ENCODE data around the gene SLC38A10.

SLC38A10 gene

DNA sequence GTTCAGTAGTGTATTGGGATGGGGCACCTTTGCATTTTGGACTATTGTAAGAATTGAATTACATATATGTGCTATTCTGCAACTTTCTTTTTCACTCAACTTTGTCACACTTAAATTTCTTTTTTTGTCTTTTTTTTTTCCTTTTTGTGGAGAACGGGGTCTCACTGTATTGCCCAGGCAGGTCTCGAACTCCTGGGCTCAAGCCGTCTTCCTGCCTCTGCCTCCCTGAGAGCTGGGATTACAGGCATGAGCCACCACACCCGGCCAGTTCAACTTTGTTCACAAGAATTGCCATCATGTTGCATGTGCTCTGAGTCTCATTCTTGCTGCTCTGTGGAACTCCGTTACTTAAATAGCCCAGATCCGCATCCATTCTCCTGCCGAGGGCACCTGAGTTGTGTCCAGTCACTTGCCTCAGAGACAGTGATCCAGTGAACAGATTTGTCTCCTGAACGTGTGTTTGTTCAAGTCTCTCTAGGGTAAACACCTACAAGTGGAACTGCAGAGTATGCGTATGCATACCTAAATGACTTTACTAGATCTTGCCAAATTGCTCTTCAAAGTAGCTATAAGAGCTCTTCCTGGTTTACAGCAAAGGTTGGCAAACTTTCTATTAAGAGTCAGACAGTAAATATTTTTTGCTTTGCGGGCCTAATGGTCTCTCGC is 3.4 kb upstream of the SLC38A10 start:
- no peaks in the 10 kb centered on the region for H3K36me3 ChIP-seq (ENCODE audit: control insufficient read depth, insufficient read depth, low read length)
- H3K27me3 ChIP-seq (replicated peaks; ENCODE audit: control insufficient read depth, insufficient read depth, low read length, poor library complexity, severe bottlenecking), result no peaks in the 10 kb centered on the region
- H3K27ac ChIP-seq (ENCODE audit: insufficient read depth, low read length, poor library complexity, severe bottlenecking), result no peak overlapping the region
- H3K4me3 ChIP-seq (ENCODE audit: insufficient read depth, low read depth, low read length, poor library complexity, severe bottlenecking), result no peak overlapping the region
- peaks cover 5% of the 10 kb centered on the region for H3K4me1 ChIP-seq (ENCODE audit: control insufficient read depth, insufficient read depth, low read length, poor library complexity, severe bottlenecking)
- DNase-seq, result no peak
- H3K9me3 ChIP-seq (ENCODE audit: control insufficient read depth, low read length), result no peaks in the 10 kb centered on the region

DNA sequence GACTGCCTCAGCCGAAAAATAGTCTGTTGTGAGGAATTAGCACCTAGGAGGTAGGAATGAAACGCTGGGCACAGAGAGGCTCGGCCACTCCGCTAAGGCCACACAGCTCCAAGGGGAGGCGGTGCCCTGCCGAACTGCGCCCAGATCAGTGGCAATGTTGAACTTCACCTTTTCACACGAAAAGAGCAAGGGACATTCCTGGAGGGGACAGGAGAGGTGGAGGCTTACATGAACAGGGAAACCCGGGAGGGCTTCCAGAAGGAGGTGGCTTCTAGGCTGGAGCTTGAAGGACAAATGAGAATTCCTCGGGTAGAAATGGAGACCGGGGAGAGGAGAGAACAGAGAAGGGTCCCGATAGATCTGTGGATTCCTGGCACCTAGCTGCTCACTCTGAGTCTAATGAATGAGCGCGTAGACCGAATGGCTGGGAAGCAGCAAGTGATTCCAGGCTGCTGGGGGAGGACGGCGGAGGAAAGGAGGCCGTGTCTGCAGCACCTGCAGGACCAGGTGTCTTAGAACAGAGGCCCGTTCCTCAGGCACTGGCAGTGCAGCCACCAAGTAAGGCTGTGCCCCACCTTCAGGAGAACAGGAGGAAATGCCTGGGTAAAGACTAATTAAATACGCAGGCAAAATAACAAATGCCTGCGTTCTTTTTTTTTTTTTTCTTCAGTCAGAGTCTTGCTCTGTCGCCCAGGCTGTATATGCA is 722 bp upstream of the SLC38A10 start:
- Histone ChIP-seq H3K36me3 (ENCODE audit: control insufficient read depth, insufficient read depth, low read length) (no peaks in the 10 kb centered on the region), H3K27me3 (replicated peaks; ENCODE audit: control insufficient read depth, insufficient read depth, low read length, poor library complexity, severe bottlenecking) (no peaks in the 10 kb centered on the region)
- DNase-seq, result peak; percentile 34 to 52 (median 43)

DNA sequence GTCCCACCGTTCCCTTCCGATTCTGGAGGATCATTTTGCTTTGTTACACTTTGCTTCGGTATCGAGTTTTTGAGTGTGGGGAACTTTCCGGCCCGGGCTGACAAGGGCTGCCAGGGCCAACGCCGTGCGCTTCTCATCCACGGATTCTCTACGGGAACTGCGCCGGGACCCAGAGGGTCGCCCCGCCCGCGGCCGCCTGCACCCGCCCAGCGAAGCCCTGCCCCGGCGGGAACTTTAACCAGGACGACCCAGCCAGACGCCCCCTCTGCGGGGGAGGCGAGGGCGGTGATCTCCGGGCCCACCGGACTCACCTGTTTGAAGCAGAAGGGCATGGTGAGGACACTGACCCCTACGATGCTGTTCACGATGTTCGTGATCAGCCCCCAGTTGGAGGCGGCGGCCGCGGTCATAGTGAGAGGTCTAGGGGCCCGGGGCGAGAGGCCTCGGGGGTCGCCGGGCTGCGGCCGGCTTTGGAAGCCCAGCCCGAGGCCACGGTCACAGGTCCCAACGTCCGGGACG is 536 bp downstream of the SLC38A10 start:
- Histone ChIP-seq H3K27me3 (replicated peaks; ENCODE audit: control insufficient read depth, insufficient read depth, low read length, poor library complexity, severe bottlenecking) (no peaks in the 10 kb centered on the region), H3K4me1 (ENCODE audit: control insufficient read depth, insufficient read depth, low read length, poor library complexity, severe bottlenecking) (peaks cover 5% of the 10 kb centered on the region), H3K4me3 (ENCODE audit: insufficient read depth, low read depth, low read length, poor library complexity, severe bottlenecking) (peak overlapping the region; percentile 95), H3K36me3 (ENCODE audit: control insufficient read depth, insufficient read depth, low read length) (peaks cover 4% of the 10 kb centered on the region), H3K9me3 (ENCODE audit: control insufficient read depth, low read length) (no peaks in the 10 kb centered on the region), H3K27ac (ENCODE audit: insufficient read depth, low read length, poor library complexity, severe bottlenecking) (peak overlapping the region; percentile 90)
- DNase-seq, result no peak

More for the DNA sequence above, 722 bp upstream of the SLC38A10 start:
- Histone ChIP-seq H3K4me1 (ENCODE audit: control insufficient read depth, insufficient read depth, low read length, poor library complexity, severe bottlenecking) (peaks cover 5% of the 10 kb centered on the region), H3K4me3 (ENCODE audit: insufficient read depth, low read depth, low read length, poor library complexity, severe bottlenecking) (peak overlapping the region; percentile 95), H3K27ac (ENCODE audit: insufficient read depth, low read length, poor library complexity, severe bottlenecking) (peak overlapping the region; percentile 90), H3K9me3 (ENCODE audit: control insufficient read depth, low read length) (no peaks in the 10 kb centered on the region)

DNA sequence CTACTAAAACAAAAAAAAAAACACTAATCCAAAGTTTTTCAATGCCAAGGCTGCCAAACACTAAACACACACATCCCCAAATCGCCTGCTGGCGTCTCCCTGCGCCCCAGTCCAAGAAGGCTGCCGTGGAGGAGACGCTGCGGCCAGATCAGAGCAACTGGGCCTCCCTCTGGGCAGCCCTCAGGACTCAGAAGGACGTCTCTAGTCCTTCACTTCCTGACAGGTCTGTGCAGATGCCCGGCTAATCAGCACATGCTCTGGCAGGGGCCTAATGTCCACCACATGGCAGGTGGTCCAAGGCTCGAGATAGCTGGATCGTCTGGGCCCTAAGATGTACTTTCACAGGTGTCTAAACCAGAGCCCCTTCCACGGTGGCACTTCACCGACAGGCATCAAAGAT is 2.7 kb downstream of the SLC38A10 start:
- Histone ChIP-seq H3K4me1 (ENCODE audit: control insufficient read depth, insufficient read depth, low read length, poor library complexity, severe bottlenecking) (peaks cover 21% of the 10 kb centered on the region), H3K4me3 (ENCODE audit: insufficient read depth, low read depth, low read length, poor library complexity, severe bottlenecking) (no peak overlapping the region)

DNA sequence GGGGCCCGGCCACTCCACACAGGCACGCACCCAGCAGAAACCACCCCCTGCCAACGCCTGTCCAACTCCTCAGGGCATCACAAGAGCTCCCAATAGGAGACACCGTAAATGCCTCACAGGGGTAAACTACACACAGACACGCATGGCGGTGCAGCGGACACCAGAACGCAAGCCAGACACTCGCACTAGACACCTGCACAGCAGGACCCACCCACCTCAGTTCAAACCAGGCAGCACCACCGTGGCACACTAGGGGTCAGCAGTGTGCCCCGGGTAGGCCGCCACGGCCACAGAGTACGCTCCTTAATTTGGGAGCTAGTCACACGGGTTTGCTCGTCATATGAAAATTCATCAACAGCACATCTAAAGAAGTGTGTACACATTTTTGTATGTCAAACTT is 3.4 kb downstream of the SLC38A10 start:
- peak; percentile 57 to 58 (median 58) for DNase-seq
- peaks cover 5% of the 10 kb centered on the region for H3K36me3 ChIP-seq (ENCODE audit: control insufficient read depth, insufficient read depth, low read length)
- H3K27ac ChIP-seq (ENCODE audit: insufficient read depth, low read length, poor library complexity, severe bottlenecking), result no peak overlapping the region
- peaks cover 29% of the 10 kb centered on the region for H3K4me1 ChIP-seq (ENCODE audit: control insufficient read depth, insufficient read depth, low read length, poor library complexity, severe bottlenecking)
- H3K27me3 ChIP-seq (replicated peaks; ENCODE audit: control insufficient read depth, insufficient read depth, low read length, poor library complexity, severe bottlenecking), result no peaks in the 10 kb centered on the region
- no peak overlapping the region for H3K4me3 ChIP-seq (ENCODE audit: insufficient read depth, low read depth, low read length, poor library complexity, severe bottlenecking)
- H3K9me3 ChIP-seq (ENCODE audit: control insufficient read depth, low read length), result no peaks in the 10 kb centered on the region

More for the DNA sequence above, 2.7 kb downstream of the SLC38A10 start:
- no peaks in the 10 kb centered on the region for H3K27me3 ChIP-seq (replicated peaks; ENCODE audit: control insufficient read depth, insufficient read depth, low read length, poor library complexity, severe bottlenecking)
- peaks cover 5% of the 10 kb centered on the region for H3K36me3 ChIP-seq (ENCODE audit: control insufficient read depth, insufficient read depth, low read length)
- no peak for DNase-seq
- no peak overlapping the region for H3K27ac ChIP-seq (ENCODE audit: insufficient read depth, low read length, poor library complexity, severe bottlenecking)
- H3K9me3 ChIP-seq (ENCODE audit: control insufficient read depth, low read length), result no peaks in the 10 kb centered on the region

DNA sequence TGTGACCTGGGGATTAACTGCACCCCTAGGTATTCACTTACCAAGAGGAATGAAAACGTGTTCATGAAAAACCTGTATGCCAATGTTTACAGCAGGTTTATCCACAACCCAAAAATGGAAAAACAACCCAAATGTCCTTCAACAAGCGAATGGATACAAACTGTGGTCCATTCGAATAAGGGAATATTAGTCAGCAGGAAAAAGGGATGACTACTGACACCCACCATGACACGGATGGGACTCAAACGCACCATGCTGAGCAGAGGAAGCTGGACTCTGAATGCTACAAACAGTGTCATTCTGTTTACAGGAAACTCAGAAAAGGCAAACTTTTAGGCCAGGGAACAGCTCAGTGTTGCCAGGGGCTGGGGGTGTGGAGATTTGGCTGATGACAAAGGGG is 4.9 kb downstream of the SLC38A10 start:
- Histone ChIP-seq H3K9me3 (ENCODE audit: control insufficient read depth, low read length) (no peaks in the 10 kb centered on the region), H3K27me3 (replicated peaks; ENCODE audit: control insufficient read depth, insufficient read depth, low read length, poor library complexity, severe bottlenecking) (no peaks in the 10 kb centered on the region), H3K4me3 (ENCODE audit: insufficient read depth, low read depth, low read length, poor library complexity, severe bottlenecking) (no peak overlapping the region), H3K27ac (ENCODE audit: insufficient read depth, low read length, poor library complexity, severe bottlenecking) (no peak overlapping the region), H3K36me3 (ENCODE audit: control insufficient read depth, insufficient read depth, low read length) (peaks cover 5% of the 10 kb centered on the region), H3K4me1 (ENCODE audit: control insufficient read depth, insufficient read depth, low read length, poor library complexity, severe bottlenecking) (peaks cover 35% of the 10 kb centered on the region)
- no peak for DNase-seq

DNA sequence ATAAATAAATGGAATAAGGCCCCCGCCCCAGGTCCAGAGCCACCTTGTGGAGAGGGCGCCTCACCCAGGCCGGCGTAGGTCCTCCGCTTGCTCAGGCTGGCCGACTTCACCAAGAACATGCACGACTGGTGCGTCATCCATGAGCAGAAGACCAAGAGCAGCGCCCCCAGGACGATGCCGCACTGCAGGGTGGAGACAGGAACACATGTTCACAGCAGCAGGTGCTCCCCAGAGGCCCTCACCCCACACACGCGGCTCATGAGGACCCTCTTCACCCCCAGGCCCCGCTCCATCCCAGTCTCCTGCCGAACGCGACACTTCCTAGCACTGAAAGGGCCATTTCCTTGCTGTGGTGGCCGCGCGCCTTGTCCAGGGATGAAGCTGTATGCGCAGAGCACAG is 5.5 kb downstream of the SLC38A10 start:
- peaks cover 40% of the 10 kb centered on the region for H3K4me1 ChIP-seq (ENCODE audit: control insufficient read depth, insufficient read depth, low read length, poor library complexity, severe bottlenecking)
- H3K36me3 ChIP-seq (ENCODE audit: control insufficient read depth, insufficient read depth, low read length), result peaks cover 5% of the 10 kb centered on the region
- no peaks in the 10 kb centered on the region for H3K27me3 ChIP-seq (replicated peaks; ENCODE audit: control insufficient read depth, insufficient read depth, low read length, poor library complexity, severe bottlenecking)
- H3K4me3 ChIP-seq (ENCODE audit: insufficient read depth, low read depth, low read length, poor library complexity, severe bottlenecking), result no peak overlapping the region
- H3K27ac ChIP-seq (ENCODE audit: insufficient read depth, low read length, poor library complexity, severe bottlenecking), result no peak overlapping the region
- no peak for DNase-seq
- no peaks in the 10 kb centered on the region for H3K9me3 ChIP-seq (ENCODE audit: control insufficient read depth, low read length)

DNA sequence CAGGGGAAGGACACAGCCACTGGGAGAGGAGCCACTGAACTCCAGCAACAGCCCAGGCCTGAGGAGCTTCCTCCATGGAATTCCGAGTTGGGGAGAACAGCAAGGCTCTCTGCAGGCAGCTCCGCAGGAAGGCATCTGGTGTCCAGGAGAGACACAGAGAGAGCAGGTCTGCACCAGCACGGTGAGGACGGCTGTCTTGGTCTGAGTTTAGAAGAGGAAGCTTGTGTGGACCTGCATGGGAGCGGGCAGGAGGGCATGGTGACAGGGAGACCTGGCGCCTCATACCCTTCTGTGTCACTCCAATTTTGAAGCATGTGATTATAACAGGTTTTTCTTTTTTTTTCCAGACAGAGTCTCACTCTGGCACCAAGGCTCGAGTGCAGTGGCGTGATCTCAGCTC is 6.4 kb downstream of the SLC38A10 start:
- H3K36me3 ChIP-seq (ENCODE audit: control insufficient read depth, insufficient read depth, low read length), result peaks cover 5% of the 10 kb centered on the region
- H3K4me3 ChIP-seq (ENCODE audit: insufficient read depth, low read depth, low read length, poor library complexity, severe bottlenecking), result no peak overlapping the region
- DNase-seq, result no peak
- H3K4me1 ChIP-seq (ENCODE audit: control insufficient read depth, insufficient read depth, low read length, poor library complexity, severe bottlenecking), result peaks cover 43% of the 10 kb centered on the region
- H3K27me3 ChIP-seq (replicated peaks; ENCODE audit: control insufficient read depth, insufficient read depth, low read length, poor library complexity, severe bottlenecking), result no peaks in the 10 kb centered on the region
- no peak overlapping the region for H3K27ac ChIP-seq (ENCODE audit: insufficient read depth, low read length, poor library complexity, severe bottlenecking)
- no peaks in the 10 kb centered on the region for H3K9me3 ChIP-seq (ENCODE audit: control insufficient read depth, low read length)

DNA sequence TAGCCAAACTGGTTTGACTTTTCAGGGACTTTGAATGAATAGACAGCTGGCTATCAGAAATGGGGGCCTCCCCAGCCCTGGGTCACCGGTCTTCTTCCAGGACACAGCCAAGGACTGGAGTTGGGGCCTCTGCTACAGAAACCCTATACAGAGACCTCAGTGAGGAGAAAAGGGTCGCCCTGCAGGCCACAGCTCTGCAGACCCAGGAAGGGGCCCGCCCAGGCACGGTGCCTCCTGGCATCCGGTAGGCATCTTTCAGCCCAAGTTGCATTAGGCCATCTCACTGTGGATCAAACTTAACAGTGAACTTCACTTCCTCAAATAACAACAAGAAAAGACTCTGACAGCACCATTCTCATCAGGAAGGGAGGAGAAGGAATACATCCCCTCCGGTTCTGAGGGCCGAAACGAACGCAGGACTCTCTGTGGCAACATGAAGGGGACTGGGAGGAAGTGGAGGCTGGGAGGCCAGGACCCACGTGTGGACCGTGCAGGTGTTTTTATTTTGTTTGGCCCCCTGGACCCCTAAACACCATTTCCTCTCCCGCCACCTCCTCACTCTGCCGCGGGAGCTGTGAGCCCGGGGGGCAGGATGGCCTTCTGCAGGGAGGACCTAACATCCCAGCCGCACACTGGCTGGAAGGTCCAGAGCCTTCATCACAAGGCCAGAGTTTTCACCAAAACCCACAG is 7.2 kb downstream of the SLC38A10 start:
- Histone ChIP-seq H3K27ac (ENCODE audit: insufficient read depth, low read length, poor library complexity, severe bottlenecking) (peak overlapping the region; percentile 65), H3K36me3 (ENCODE audit: control insufficient read depth, insufficient read depth, low read length) (peaks cover 9% of the 10 kb centered on the region)
- DNase-seq, result no peak

DNA sequence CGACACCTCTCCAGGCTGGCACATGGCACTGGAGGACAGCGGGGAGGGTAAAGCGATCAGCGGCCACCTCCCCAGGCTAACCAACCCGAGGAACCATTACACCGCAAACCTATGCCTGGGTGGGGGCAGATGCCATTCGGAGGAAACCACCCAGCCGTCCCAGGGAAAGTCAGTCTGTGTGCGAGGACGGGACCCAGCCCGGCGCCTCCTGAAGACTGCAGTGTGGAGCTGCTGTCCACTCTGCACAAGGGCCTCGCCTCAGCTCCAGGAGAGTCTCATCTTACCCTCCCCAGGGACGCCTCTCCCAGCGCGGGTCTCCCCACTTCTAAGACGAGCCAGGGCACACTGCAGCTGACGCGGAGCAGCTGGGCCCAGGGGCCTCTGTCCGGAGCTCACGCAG is 8.0 kb downstream of the SLC38A10 start:
- no peak overlapping the region for H3K4me3 ChIP-seq (ENCODE audit: insufficient read depth, low read depth, low read length, poor library complexity, severe bottlenecking)
- H3K36me3 ChIP-seq (ENCODE audit: control insufficient read depth, insufficient read depth, low read length), result peaks cover 16% of the 10 kb centered on the region
- peaks cover 43% of the 10 kb centered on the region for H3K4me1 ChIP-seq (ENCODE audit: control insufficient read depth, insufficient read depth, low read length, poor library complexity, severe bottlenecking)
- H3K27ac ChIP-seq (ENCODE audit: insufficient read depth, low read length, poor library complexity, severe bottlenecking), result peak overlapping the region; percentile 65
- no peaks in the 10 kb centered on the region for H3K27me3 ChIP-seq (replicated peaks; ENCODE audit: control insufficient read depth, insufficient read depth, low read length, poor library complexity, severe bottlenecking)
- DNase-seq, result no peak
- H3K9me3 ChIP-seq (ENCODE audit: control insufficient read depth, low read length), result no peaks in the 10 kb centered on the region

More for the DNA sequence above, 7.2 kb downstream of the SLC38A10 start:
- Histone ChIP-seq H3K4me3 (ENCODE audit: insufficient read depth, low read depth, low read length, poor library complexity, severe bottlenecking) (no peak overlapping the region), H3K4me1 (ENCODE audit: control insufficient read depth, insufficient read depth, low read length, poor library complexity, severe bottlenecking) (peaks cover 43% of the 10 kb centered on the region), H3K9me3 (ENCODE audit: control insufficient read depth, low read length) (no peaks in the 10 kb centered on the region), H3K27me3 (replicated peaks; ENCODE audit: control insufficient read depth, insufficient read depth, low read length, poor library complexity, severe bottlenecking) (no peaks in the 10 kb centered on the region)

Measured in effector memory CD4-positive, alpha-beta T cell (primary cell).